ENCODE measurements around the gene SLC44A1. TPM values are rescaled to one million over a fixed set of nuclear protein-coding genes. Genes with fewer than 3 reads are reported as not detected.
A peak's percentile ranks its signal among the peaks of the same experiment; 100 is the strongest.

SLC44A1 gene
- total RNA-seq, 4 donors from 2014 or later: 39.3 to 94.1 (median 58.3) TPM

DNA sequence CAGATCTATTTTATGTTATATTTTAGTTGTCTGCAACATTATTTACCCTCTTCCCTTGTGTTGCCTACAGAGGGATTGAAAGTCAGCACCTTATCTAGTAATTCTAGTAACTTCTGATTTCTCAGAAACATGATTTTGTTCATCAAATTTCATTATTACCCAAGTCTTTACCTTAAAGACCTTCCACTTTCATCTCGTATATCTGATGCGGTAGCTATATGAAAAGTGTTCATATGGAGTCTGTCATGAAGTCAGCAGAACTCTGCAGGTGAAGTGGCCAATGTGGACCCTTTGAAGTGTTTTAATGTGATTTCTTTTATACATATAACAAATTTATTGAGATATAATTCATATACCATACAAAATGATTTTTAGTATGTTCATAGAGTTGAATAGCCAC, 40.0 kb downstream of the SLC44A1 start:
- peak overlapping the region in 1 of 4 donors; percentile 52 for H3K27ac ChIP-seq
- H3K4me1 ChIP-seq: peaks cover 0 to 56% (median 9%) of the 10 kb centered on the region in 4 donors
- no peak overlapping the region for H3K4me3 ChIP-seq
- 91 to 100% methylated on average over 2 of the region's 2 CpGs for WGBS, 2 donors (ENCODE audit: low coverage in 1 of 2)
- no peaks in the 10 kb centered on the region for H3K27me3 ChIP-seq
- no peak for DNase-seq
- no peaks in the 10 kb centered on the region for H3K36me3 ChIP-seq
- TF ChIP-seq POLR2A (IDR thresholded peaks at IDR 0.05) (no peak), EP300 (IDR thresholded peaks at IDR 0.05; ENCODE audit: low read depth) (no peak), POLR2AphosphoS5 (IDR thresholded peaks at IDR 0.05) (no peak)
- TF ChIP-seq, protein P1, sequence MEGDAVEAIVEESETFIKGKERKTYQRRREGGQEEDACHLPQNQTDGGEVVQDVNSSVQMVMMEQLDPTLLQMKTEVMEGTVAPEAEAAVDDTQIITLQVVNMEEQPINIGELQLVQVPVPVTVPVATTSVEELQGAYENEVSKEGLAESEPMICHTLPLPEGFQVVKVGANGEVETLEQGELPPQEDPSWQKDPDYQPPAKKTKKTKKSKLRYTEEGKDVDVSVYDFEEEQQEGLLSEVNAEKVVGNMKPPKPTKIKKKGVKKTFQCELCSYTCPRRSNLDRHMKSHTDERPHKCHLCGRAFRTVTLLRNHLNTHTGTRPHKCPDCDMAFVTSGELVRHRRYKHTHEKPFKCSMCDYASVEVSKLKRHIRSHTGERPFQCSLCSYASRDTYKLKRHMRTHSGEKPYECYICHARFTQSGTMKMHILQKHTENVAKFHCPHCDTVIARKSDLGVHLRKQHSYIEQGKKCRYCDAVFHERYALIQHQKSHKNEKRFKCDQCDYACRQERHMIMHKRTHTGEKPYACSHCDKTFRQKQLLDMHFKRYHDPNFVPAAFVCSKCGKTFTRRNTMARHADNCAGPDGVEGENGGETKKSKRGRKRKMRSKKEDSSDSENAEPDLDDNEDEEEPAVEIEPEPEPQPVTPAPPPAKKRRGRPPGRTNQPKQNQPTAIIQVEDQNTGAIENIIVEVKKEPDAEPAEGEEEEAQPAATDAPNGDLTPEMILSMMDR (IDR thresholded peaks at IDR 0.05): no peak
- intact Hi-C loops (cut with DNase I; ENCODE audit: low total_unique reads): no loop called here
- in situ Hi-C loops (cut with MboI; ENCODE audit: low pct_ligation_motif_present in 1 of 4, low pct_unique_long_range_greater_than_20kb in 1 of 4, low sequenced_read_pairs in 3 of 4): no loop called here
- H3K9me3 ChIP-seq: no peaks in the 10 kb centered on the region

DNA sequence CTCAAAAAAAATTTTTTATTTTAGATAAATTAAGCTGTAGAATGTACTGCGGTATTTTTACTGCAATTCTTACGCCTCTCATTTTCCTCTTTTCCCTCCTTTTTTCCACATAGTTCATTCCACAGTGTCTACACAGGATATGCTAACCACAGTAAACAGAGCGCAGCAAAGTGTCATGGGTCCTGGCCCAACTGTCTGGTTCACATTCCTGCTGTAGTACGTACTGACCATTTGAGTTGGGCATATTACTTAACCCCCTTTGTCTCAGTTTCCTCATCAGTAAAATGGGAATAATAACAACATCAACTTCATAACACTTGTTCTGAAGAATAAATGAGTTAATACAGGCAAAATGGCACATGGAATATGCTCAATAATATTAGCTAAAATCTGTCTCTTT, 41.6 kb downstream of the SLC44A1 start:
- peak overlapping the region in 2 of 4 donors; percentile 12 to 15 for H3K27ac ChIP-seq
- no peak overlapping the region for H3K4me3 ChIP-seq
- no peak for TF ChIP-seq EP300 (IDR thresholded peaks at IDR 0.05; ENCODE audit: low read depth)
- TF ChIP-seq POLR2AphosphoS5 (IDR thresholded peaks at IDR 0.05): no peak
- TF ChIP-seq, protein P1 (IDR thresholded peaks at IDR 0.05): no peak
- TF ChIP-seq POLR2A (IDR thresholded peaks at IDR 0.05): no peak
- intact Hi-C loops (cut with DNase I; ENCODE audit: low total_unique reads): no loop called here
- no peaks in the 10 kb centered on the region for H3K36me3 ChIP-seq
- 91 to 92% methylated on average over 4 of the region's 4 CpGs for WGBS, 2 donors (ENCODE audit: low coverage in 1 of 2)
- H3K9me3 ChIP-seq: no peaks in the 10 kb centered on the region
- no peak for DNase-seq
- no peaks in the 10 kb centered on the region for H3K27me3 ChIP-seq
- H3K4me1 ChIP-seq: peaks cover 0 to 56% (median 9%) of the 10 kb centered on the region in 4 donors
- in situ Hi-C loops (cut with MboI; ENCODE audit: low pct_ligation_motif_present in 1 of 4, low pct_unique_long_range_greater_than_20kb in 1 of 4, low sequenced_read_pairs in 3 of 4): no loop called here

DNA sequence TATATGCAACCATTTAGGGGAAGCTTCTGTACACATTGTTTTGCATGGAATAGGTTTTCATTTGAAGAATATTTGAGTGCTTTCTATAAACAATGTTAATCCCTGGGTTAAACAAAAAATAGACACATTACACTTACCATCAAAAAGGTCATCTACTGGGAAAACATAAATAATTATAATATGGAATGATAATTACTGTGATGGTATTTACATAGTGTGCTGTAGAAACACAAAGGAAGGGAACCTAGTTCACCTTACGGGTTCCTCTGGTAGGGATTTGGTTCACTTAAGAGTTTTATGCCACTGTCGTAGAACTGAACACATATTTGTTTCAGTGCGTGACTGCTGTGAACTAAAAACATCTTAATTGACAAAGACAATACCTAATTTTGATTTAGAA, 44.9 kb downstream of the SLC44A1 start:
- Histone ChIP-seq H3K27ac (no peak overlapping the region), H3K27me3 (no peaks in the 10 kb centered on the region), H3K9me3 (no peaks in the 10 kb centered on the region), H3K4me1 (peaks cover 0 to 42% (median 11%) of the 10 kb centered on the region in 4 donors), H3K36me3 (no peaks in the 10 kb centered on the region), H3K4me3 (no peak overlapping the region)
- intact Hi-C loops (cut with DNase I; ENCODE audit: low total_unique reads) (no loop called here), in situ Hi-C loops (cut with MboI; ENCODE audit: low pct_ligation_motif_present in 1 of 4, low pct_unique_long_range_greater_than_20kb in 1 of 4, low sequenced_read_pairs in 3 of 4) (no loop called here)
- TF ChIP-seq EP300 (IDR thresholded peaks at IDR 0.05; ENCODE audit: low read depth): no peak
- no peak for TF ChIP-seq POLR2AphosphoS5 (IDR thresholded peaks at IDR 0.05)
- TF ChIP-seq, protein P1 (IDR thresholded peaks at IDR 0.05): no peak
- no peak for TF ChIP-seq POLR2A (IDR thresholded peaks at IDR 0.05)
- 82 to 95% methylated on average over 3 of the region's 3 CpGs for WGBS, 2 donors (ENCODE audit: low coverage in 1 of 2)
- no peak for DNase-seq

DNA sequence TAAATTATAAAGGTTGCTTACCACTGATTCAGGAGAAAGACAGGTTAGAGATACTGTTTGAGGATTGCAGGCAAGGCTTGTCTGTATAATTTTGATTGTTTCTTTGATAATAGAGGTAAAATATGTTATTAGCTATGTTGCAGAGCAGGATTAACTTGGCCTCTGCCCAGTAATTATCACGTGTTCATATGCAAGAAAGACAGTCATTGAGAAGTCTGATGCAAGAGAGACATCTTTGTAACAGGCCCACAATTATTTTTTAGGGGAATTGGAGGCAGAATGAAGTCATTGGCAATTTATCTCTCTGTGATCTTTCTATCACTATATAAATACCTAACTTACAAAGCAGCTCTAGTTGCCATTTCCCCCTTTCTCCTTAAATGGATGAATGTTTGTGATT, 46.0 kb downstream of the SLC44A1 start:
- Histone ChIP-seq H3K9me3 (no peaks in the 10 kb centered on the region), H3K4me3 (no peak overlapping the region), H3K36me3 (no peaks in the 10 kb centered on the region), H3K27ac (no peak overlapping the region), H3K4me1 (peaks cover 0 to 41% (median 11%) of the 10 kb centered on the region in 4 donors), H3K27me3 (no peaks in the 10 kb centered on the region)
- intact Hi-C loops (cut with DNase I; ENCODE audit: low total_unique reads) (no loop called here), in situ Hi-C loops (cut with MboI; ENCODE audit: low pct_ligation_motif_present in 1 of 4, low pct_unique_long_range_greater_than_20kb in 1 of 4, low sequenced_read_pairs in 3 of 4) (no loop called here)
- 23 to 40% methylated on average over 1 of the region's 1 CpG for WGBS, 2 donors (ENCODE audit: low coverage in 1 of 2)
- no peak for TF ChIP-seq EP300 (IDR thresholded peaks at IDR 0.05; ENCODE audit: low read depth)
- TF ChIP-seq, protein P1 (IDR thresholded peaks at IDR 0.05): no peak
- TF ChIP-seq POLR2AphosphoS5 (IDR thresholded peaks at IDR 0.05): no peak
- no peak for TF ChIP-seq POLR2A (IDR thresholded peaks at IDR 0.05)
- DNase-seq: no peak
